PC-9 (cell line): ENCODE measurements around the gene ALLC. TPM values are rescaled to one million over a fixed set of nuclear protein-coding genes. Genes with fewer than 3 reads are reported as not detected.

ENCODE experiments used
- BruUV-seq: library from RNA; stranded (reverse); fragments of 400-500 nt; replicated peaks from 2 replicates; lab custom pipeline; 2021; lab: Mats Ljungman, UMichigan
- CTCF ChIA-PET: fragments of 300-600 bp; sonication (Branson Sonifier 250); formaldehyde crosslinking; loops from one replicate; lab custom pipeline; 2022; ENCODE audit warnings: antibody characterized with exemption; lab: Charles Lee
- POLR2A ChIA-PET: fragments of 300-600 bp; sonication (Branson Sonifier 250); formaldehyde crosslinking; loops from one replicate; lab custom pipeline; 2022; ENCODE audit warnings: antibody characterized with exemption; ENCODE audit not compliant: unreplicated experiment; lab: Charles Lee
- DNase-seq, 2 experiments: peaks; one replicate each; pipeline versions ENCODE4 v3.0.0 to v3.0.0-alpha.2; 2015 to 2022; ENCODE audit warnings: mixed read lengths in 1 of 2
- H2AFZ ChIP-seq: fragments of 200-600 bp; sonication (generic); 2 replicates; pipeline ENCODE4 v1.8.1; 2017; ENCODE audit warnings: antibody characterized with exemption
- H3F3A ChIP-seq: fragments of 200-600 bp; sonication (generic); 2 replicates; pipeline ENCODE4 v1.8.1; 2017; ENCODE audit warnings: antibody characterized with exemption, mild to moderate bottlenecking, low read depth; ENCODE audit not compliant: insufficient read depth
- H3K27ac ChIP-seq: fragments of 200-600 bp; sonication (generic); 2 replicates; pipeline ENCODE4 v1.6.1; 2016; ENCODE audit warnings: mixed run types
- H3K27me3 ChIP-seq: fragments of 200-600 bp; sonication (generic); 2 replicates; pipeline ENCODE4 v1.6.1; 2016; ENCODE audit warnings: low read depth, mixed run types; ENCODE audit not compliant: insufficient read depth
- H3K36me3 ChIP-seq: fragments of 200-600 bp; sonication (generic); 2 replicates; pipeline ENCODE4 v1.6.1; 2016; ENCODE audit warnings: low read depth, mixed run types
- H3K4me1 ChIP-seq: fragments of 200-600 bp; sonication (generic); replicated peaks from 2 replicates; pipeline ENCODE4 v1.6.1; 2016; ENCODE audit warnings: mixed run types; ENCODE audit not compliant: insufficient read depth
- H3K4me2 ChIP-seq: fragments of 200-600 bp; sonication (generic); 2 replicates; pipeline ENCODE4 v1.6.1; 2017; ENCODE audit warnings: mixed run types
- H3K4me3 ChIP-seq: fragments of 200-600 bp; sonication (generic); 2 replicates; pipeline ENCODE4 v1.6.1; 2016; ENCODE audit warnings: mixed run types
- H3K79me2 ChIP-seq: fragments of 200-600 bp; sonication (generic); 2 replicates; pipeline ENCODE4 v1.6.1; 2017; ENCODE audit warnings: low read depth, mixed run types
- H3K9me2 ChIP-seq: fragments of 200-600 bp; sonication (generic); 2 replicates; pipeline ENCODE4 v1.8.1; 2017; ENCODE audit warnings: mild to moderate bottlenecking; ENCODE audit not compliant: insufficient read depth
- H3K9me3 ChIP-seq: fragments of 200-600 bp; sonication (generic); 2 replicates; pipeline ENCODE4 v1.8.1; 2016; ENCODE audit warnings: low read depth; ENCODE audit not compliant: insufficient read depth
- H4K20me1 ChIP-seq: fragments of 200-600 bp; sonication (generic); 2 replicates; pipeline ENCODE4 v1.8.1; 2017; ENCODE audit not compliant: insufficient read depth
- EZH2 ChIP-seq: fragments of 200-600 bp; sonication (generic); IDR thresholded peaks from 2 replicates; pipeline ENCODE4 v1.8.0; 2017; ENCODE audit warnings: antibody characterized with exemption, low read depth
- intact Hi-C: fragments of 100-400 bp; cut with micrococcal nuclease; formaldehyde crosslinking; loops from one replicate; pipeline ENCODE4 v1.10.0; 2022; ENCODE audit not compliant: unreplicated experiment
- total RNA-seq: library from RNA; stranded (reverse); gene quantifications from 2 replicates; pipeline ENCODE4 v1.2.3, GENCODE V29; 2021
- TF ChIP-seq, protein P1 (sequence below): fragments of 200-600 bp; sonication (generic); conservative IDR thresholded peaks from 2 replicates; pipeline ENCODE4 v1.6.1; 2017; ENCODE audit warnings: mixed run types, antibody characterized with exemption, mild to moderate bottlenecking, moderate library complexity

Gene ALLC
- total RNA-seq, 1 experiment from 2014 or later: not detected

GRCh38 chr2:3620834-3621233, 37.2 kb upstream of the ALLC start:
- no peak overlapping the region for H3K4me2 ChIP-seq
- H3K9me2 ChIP-seq: no peaks in the 10 kb centered on the region
- H3K27ac ChIP-seq: no peak overlapping the region
- H2AFZ ChIP-seq: no peak overlapping the region
- no peak for DNase-seq
- H3K27me3 ChIP-seq: no peaks in the 10 kb centered on the region
- no peaks in the 10 kb centered on the region for H3K9me3 ChIP-seq
- H3K36me3 ChIP-seq: no peaks in the 10 kb centered on the region
- no TSS peak for BruUV-seq
- H3F3A ChIP-seq: no peaks in the 10 kb centered on the region
- ChIA-PET CTCF (no interaction called here), POLR2A (no interaction called here)
- TF ChIP-seq, protein P1, sequence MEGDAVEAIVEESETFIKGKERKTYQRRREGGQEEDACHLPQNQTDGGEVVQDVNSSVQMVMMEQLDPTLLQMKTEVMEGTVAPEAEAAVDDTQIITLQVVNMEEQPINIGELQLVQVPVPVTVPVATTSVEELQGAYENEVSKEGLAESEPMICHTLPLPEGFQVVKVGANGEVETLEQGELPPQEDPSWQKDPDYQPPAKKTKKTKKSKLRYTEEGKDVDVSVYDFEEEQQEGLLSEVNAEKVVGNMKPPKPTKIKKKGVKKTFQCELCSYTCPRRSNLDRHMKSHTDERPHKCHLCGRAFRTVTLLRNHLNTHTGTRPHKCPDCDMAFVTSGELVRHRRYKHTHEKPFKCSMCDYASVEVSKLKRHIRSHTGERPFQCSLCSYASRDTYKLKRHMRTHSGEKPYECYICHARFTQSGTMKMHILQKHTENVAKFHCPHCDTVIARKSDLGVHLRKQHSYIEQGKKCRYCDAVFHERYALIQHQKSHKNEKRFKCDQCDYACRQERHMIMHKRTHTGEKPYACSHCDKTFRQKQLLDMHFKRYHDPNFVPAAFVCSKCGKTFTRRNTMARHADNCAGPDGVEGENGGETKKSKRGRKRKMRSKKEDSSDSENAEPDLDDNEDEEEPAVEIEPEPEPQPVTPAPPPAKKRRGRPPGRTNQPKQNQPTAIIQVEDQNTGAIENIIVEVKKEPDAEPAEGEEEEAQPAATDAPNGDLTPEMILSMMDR: no peak
- no peak for TF ChIP-seq EZH2
- intact Hi-C loops: no loop called here
- no peaks in the 10 kb centered on the region for H3K4me1 ChIP-seq
- no peaks in the 10 kb centered on the region for H3K79me2 ChIP-seq
- H4K20me1 ChIP-seq: no peaks in the 10 kb centered on the region
- no peak overlapping the region for H3K4me3 ChIP-seq

DNA sequence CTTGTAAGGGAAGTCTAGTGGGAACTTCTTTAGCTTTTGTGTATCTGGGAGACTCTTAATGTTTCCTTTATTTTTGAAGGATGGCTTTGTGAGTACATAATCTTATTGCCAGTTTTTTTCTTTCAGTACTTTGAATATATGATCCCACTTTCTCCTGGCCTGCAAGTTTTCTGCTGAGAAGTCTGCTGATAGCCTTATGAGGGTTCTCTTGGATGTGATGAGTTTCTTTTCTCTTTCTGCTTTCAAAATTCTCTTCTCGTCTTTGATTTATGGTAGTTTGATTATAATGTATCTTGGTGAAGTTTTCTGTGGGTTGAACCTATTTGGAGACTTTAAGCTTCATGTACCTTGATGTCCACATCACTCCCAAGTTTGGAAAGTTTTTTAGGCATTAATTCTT, 35.0 kb upstream of the ALLC start:
- Histone ChIP-seq H4K20me1 (no peaks in the 10 kb centered on the region), H3K4me2 (no peak overlapping the region), H2AFZ (no peak overlapping the region), H3K27me3 (no peaks in the 10 kb centered on the region), H3K4me1 (no peaks in the 10 kb centered on the region), H3K27ac (no peak overlapping the region), H3K9me3 (no peaks in the 10 kb centered on the region), H3K36me3 (no peaks in the 10 kb centered on the region), H3F3A (no peaks in the 10 kb centered on the region), H3K9me2 (no peaks in the 10 kb centered on the region), H3K4me3 (no peak overlapping the region), H3K79me2 (no peaks in the 10 kb centered on the region)
- POLR2A ChIA-PET: no interaction called here
- intact Hi-C loops: no loop called here
- CTCF ChIA-PET: no interaction called here
- no TSS peak for BruUV-seq
- TF ChIP-seq, protein P1: no peak
- TF ChIP-seq EZH2: no peak
- no peak for DNase-seq

DNA sequence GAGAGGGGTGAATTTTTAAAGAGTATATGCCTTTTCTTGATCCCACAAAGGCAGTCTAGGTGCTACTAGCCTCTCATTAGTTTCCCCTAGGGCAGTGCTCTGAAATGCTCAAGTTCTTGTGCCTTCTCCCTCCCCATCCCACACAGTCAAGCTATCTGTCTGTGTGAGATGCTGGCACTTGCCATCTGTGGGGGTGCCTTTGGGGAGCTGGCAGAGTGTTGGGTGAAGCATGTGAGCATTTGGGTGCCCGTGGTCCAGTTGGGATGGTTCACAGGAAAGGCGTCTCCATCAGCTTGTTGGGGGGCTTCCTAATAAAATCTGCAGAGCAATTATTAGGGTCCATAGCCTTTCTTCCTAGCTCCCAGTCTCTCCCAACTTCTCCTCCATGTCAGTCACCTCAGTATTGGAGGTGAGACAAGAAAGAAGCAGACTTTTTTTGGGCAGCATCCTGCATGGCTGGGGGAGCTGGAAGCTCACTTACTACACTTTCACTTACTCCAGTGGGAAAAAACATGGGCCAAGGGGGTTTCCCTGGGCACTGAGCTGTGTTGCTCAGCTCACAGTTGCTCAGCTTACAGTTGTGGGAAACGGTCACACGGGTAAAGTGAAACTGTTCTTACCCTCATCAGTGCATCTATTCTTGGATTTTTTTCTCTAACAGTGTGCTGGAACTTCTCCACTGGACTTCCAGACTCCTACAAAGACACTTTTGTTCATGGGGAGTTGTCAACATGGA, 33.8 kb upstream of the ALLC start:
- no peak overlapping the region for H3K4me3 ChIP-seq
- no peaks in the 10 kb centered on the region for H3K27me3 ChIP-seq
- no peak overlapping the region for H3K4me2 ChIP-seq
- ChIA-PET CTCF (no interaction called here), POLR2A (interaction anchor here (0.6 kb wide), 1 partner anchor 1350 kb away, joined by 4 read pairs; no protein-coding TSS in a partner anchor)
- intact Hi-C loops: no loop called here
- no peaks in the 10 kb centered on the region for H3K9me2 ChIP-seq
- H3K27ac ChIP-seq: no peak overlapping the region
- H3K36me3 ChIP-seq: no peaks in the 10 kb centered on the region
- H3F3A ChIP-seq: no peaks in the 10 kb centered on the region
- H2AFZ ChIP-seq: no peak overlapping the region
- no peaks in the 10 kb centered on the region for H3K9me3 ChIP-seq
- H4K20me1 ChIP-seq: no peaks in the 10 kb centered on the region
- no peak for TF ChIP-seq EZH2
- TF ChIP-seq, protein P1: no peak
- no peak for DNase-seq
- no peaks in the 10 kb centered on the region for H3K79me2 ChIP-seq
- H3K4me1 ChIP-seq: no peaks in the 10 kb centered on the region
- no TSS peak for BruUV-seq
